Testis (tissue), 3 donors: ENCODE measurements around the gene RAB27B. TPM values are rescaled to one million over a fixed set of nuclear protein-coding genes. Genes with fewer than 3 reads are reported as not detected.

ENCODE experiments used
- DNase-seq: peaks from one replicate; pipeline ENCODE4 v3.0.0-alpha.2; 2019
- H3K27ac ChIP-seq, 2 donors: fragments of 200-600 bp; sonication (generic); one replicate each; pipeline ENCODE4 v1.5.1; 2019
- H3K27me3 ChIP-seq: fragments of 200-600 bp; sonication (generic); one replicate; pipeline ENCODE4 v1.5.1; 2019
- H3K36me3 ChIP-seq: fragments of 200-600 bp; sonication (generic); one replicate; pipeline ENCODE4 v1.5.1; 2017; ENCODE audit warnings: low read depth; ENCODE audit errors: missing control alignments
- H3K4me1 ChIP-seq: fragments of 200-600 bp; sonication (generic); one replicate; pipeline ENCODE4 v1.5.1; 2019
- H3K4me3 ChIP-seq, 2 donors: fragments of 200-600 bp; sonication (generic); one replicate each; pipeline ENCODE4 v1.5.1; 2017 to 2019
- H3K9me3 ChIP-seq: fragments of 200-600 bp; sonication (generic); one replicate; pipeline ENCODE4 v1.5.1; 2017
- POLR2A ChIP-seq: fragments of 450-650 bp; IDR thresholded peaks from one replicate; pipeline ENCODE4 v1.6.1; 2017; ENCODE audit warnings: antibody characterized with exemption, mild to moderate bottlenecking, moderate library complexity
- WGBS, 2 donors: methylation state at CpG; one replicate each; pipeline ENCODE4 v1.1.5; 2018; 5-methylcytosine and 5-hydroxymethylcytosine counted together
- intact Hi-C: fragments of 100-400 bp; cut with DNase I; formaldehyde crosslinking; loops from one replicate; pipeline ENCODE4 v1.15.1; 2023; ENCODE audit warnings: low total_unique reads
- polyA plus RNA-seq: library from polyadenylated mRNA; stranded (reverse); fragments of 350-450 nt; fragmentation: Illumina TruSeq; extraction: RNeasy Lipid Tissue Mini Kit (QIAGEN cat#74804); gene quantifications from one replicate; pipeline ENCODE4 v1.2.3, GENCODE V29; 2014; ENCODE audit warnings: low read depth, low replicate concordance; ENCODE audit not compliant: insufficient read depth
- total RNA-seq, 2 donors: library from RNA; depleted of rRNA; stranded (reverse); fragments of >200 nt; gene quantifications; one replicate each; pipeline ENCODE4 v1.2.3, GENCODE V29; 2016
- TF ChIP-seq, protein P1 (sequence below), 3 experiments: fragments of 450-650 bp in 2 of 3; fragments of 200-600 bp in 1 of 3; sonication (generic) in 1 of 3; IDR thresholded peaks; one replicate each; pipeline ENCODE4 v1.5.1; 2016 to 2019; ENCODE audit warnings: antibody characterized with exemption in 3 of 3, mild to moderate bottlenecking in 2 of 3, moderate library complexity in 1 of 3

Gene RAB27B
- total and polyA plus RNA-seq, 3 donors from 2014 or later = 0.93 to 5.8 (median 1.7) TPM

DNA sequence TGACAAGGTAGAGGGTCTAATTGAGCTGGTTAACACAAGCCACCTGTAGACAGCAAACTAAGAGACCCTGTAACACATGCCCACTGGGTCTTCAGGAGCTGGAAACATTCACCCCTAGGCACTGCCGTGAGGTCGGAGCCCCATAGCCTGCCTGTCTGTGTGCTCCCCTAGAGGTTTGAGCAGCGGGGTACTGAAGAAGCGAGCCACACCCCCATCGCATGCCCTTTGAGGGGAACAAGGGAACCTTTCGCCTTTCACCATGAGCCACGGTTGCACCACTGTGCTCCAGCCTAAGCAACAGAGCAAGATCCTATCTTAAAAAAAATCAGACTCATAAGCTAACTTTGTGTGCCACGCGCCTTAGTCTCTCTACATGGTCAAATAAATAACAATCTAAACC lies 36.2 kb upstream of the RAB27B start:
- Histone ChIP-seq H3K36me3 (no peaks in the 10 kb centered on the region), H3K27me3 (no peaks in the 10 kb centered on the region), H3K4me1 (no peaks in the 10 kb centered on the region), H3K9me3 (no peaks in the 10 kb centered on the region), H3K4me3 (no peak overlapping the region), H3K27ac (no peak overlapping the region)
- DNase-seq = no peak
- TF ChIP-seq, protein P1, sequence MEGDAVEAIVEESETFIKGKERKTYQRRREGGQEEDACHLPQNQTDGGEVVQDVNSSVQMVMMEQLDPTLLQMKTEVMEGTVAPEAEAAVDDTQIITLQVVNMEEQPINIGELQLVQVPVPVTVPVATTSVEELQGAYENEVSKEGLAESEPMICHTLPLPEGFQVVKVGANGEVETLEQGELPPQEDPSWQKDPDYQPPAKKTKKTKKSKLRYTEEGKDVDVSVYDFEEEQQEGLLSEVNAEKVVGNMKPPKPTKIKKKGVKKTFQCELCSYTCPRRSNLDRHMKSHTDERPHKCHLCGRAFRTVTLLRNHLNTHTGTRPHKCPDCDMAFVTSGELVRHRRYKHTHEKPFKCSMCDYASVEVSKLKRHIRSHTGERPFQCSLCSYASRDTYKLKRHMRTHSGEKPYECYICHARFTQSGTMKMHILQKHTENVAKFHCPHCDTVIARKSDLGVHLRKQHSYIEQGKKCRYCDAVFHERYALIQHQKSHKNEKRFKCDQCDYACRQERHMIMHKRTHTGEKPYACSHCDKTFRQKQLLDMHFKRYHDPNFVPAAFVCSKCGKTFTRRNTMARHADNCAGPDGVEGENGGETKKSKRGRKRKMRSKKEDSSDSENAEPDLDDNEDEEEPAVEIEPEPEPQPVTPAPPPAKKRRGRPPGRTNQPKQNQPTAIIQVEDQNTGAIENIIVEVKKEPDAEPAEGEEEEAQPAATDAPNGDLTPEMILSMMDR (IDR thresholded peaks at IDR 0.05) = no peak
- TF ChIP-seq POLR2A = no peak
- WGBS, 2 donors = 78 to 85% methylated on average over 8 to 9 of the region's 9 CpGs
- intact Hi-C loops = no loop called here

DNA sequence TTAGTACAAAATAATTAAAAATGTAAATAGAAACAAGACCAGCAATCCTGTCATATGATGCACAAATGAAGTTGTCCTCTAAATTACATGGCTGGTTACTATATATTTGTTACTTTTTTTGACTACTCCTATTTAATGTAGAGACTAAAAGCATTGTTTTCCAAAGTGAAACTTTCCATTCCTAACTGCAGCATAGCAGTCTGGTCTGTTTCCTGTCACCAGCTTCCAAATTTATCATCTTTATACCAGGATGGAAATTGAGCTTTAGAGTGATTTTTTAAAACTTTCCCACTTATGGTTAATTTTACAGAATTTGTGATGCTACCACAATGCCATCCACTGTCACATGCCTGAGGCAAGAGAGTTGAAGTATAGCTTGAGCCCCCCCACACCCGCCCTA lies 33.5 kb upstream of the RAB27B start:
- no peaks in the 10 kb centered on the region for H3K4me1 ChIP-seq
- no peak overlapping the region for H3K4me3 ChIP-seq
- no peaks in the 10 kb centered on the region for H3K27me3 ChIP-seq
- no peaks in the 10 kb centered on the region for H3K9me3 ChIP-seq
- TF ChIP-seq, protein P1 (IDR thresholded peaks at IDR 0.05) = no peak
- TF ChIP-seq POLR2A = no peak
- H3K36me3 ChIP-seq = no peaks in the 10 kb centered on the region
- DNase-seq = no peak
- no peak overlapping the region for H3K27ac ChIP-seq
- intact Hi-C loops = no loop called here
- 83 to 96% methylated on average over 1 of the region's 1 CpG for WGBS, 2 donors

DNA sequence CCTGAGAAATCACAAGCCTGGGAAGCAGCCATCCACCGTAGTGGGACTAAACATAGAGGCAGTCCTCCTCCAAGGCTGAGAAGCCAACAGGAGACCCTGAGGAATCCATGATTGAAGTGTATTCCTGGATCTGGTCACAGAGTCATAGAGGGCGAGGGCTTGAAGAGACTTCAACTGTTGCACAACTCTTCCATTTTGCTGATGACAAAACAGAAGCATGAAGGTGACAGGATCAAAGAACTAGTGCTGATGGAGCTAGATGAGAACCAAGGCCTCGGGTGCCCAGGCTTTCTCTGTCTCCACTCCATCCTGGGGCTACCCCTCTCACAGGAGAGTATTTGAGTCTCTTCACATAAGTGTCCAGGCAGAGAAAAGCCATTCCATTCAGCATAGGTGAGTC lies 30.1 kb upstream of the RAB27B start:
- intact Hi-C loops = no loop called here
- 89 to 95% methylated on average over 3 of the region's 3 CpGs for WGBS, 2 donors
- no peaks in the 10 kb centered on the region for H3K9me3 ChIP-seq
- H3K4me1 ChIP-seq = no peaks in the 10 kb centered on the region
- H3K27me3 ChIP-seq = no peaks in the 10 kb centered on the region
- no peak for DNase-seq
- no peak overlapping the region for H3K4me3 ChIP-seq
- H3K27ac ChIP-seq = no peak overlapping the region
- H3K36me3 ChIP-seq = no peaks in the 10 kb centered on the region
- no peak for TF ChIP-seq POLR2A
- TF ChIP-seq, protein P1 (IDR thresholded peaks at IDR 0.05) = no peak

DNA sequence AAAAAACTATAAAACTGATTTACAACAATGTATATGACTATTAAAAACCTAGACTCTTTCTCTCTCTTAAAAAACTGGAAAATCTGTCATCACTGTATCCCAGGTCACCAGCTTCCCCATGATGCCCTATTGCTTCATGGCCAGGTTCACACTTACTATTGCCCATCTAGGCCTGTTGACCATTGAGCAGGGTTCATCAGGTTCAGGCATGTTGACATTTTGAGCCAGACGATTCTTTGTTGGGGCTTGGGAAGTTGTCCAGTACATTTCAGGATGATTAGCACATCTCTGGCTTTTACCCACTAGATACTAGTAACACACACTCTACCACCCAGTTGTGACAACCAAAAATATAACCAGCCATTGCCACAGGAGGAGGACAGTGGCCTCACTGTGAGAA lies 26.9 kb upstream of the RAB27B start:
- intact Hi-C loops = no loop called here
- Histone ChIP-seq H3K36me3 (no peaks in the 10 kb centered on the region), H3K9me3 (no peaks in the 10 kb centered on the region), H3K4me1 (no peaks in the 10 kb centered on the region), H3K27me3 (no peaks in the 10 kb centered on the region), H3K4me3 (no peak overlapping the region), H3K27ac (no peak overlapping the region)
- no peak for TF ChIP-seq POLR2A
- TF ChIP-seq, protein P1 (IDR thresholded peaks at IDR 0.05) = no peak
- DNase-seq = no peak
- 67 to 79% methylated on average over 1 of the region's 1 CpG for WGBS, 2 donors

DNA sequence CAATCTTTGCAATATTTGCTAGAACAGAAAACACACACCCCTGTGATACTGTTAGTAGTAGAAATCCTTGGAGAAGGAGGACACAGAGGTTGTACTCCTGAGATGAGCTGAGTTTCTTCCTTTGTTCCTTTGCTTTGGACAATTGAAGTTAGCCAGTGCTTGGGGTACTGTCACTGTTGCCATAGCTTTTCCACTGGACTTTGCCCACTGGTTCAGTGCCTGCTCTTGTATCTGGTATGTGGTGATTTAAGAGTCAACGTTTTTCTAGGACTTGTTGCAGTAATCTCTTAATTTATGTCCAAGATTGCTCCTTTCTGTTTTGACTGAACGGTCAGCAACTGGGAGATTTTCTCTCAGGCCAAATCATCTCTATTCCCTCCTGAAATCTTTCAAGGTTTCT lies 26.1 kb upstream of the RAB27B start:
- intact Hi-C loops = no loop called here
- no peak for TF ChIP-seq POLR2A
- TF ChIP-seq, protein P1 (IDR thresholded peaks at IDR 0.05) = no peak
- DNase-seq = no peak
- Histone ChIP-seq H3K27ac (no peak overlapping the region), H3K27me3 (no peaks in the 10 kb centered on the region), H3K4me1 (no peaks in the 10 kb centered on the region), H3K9me3 (no peaks in the 10 kb centered on the region), H3K4me3 (no peak overlapping the region), H3K36me3 (no peaks in the 10 kb centered on the region)
- WGBS, 2 donors = 37 to 40% methylated on average over 2 of the region's 2 CpGs
